RWPE1 (cell line): ENCODE data around the gene INTS11.

Experiments used
- CTCF ChIA-PET: fragments of 350-600 bp; sonication (Branson Sonifier 250); formaldehyde crosslinking; extraction: SDS; loops from one replicate; lab custom pipeline; 2021; lab: Yijun Ruan, JAX
- POLR2A ChIA-PET: fragments of 400-600 bp; formaldehyde crosslinking; extraction: SDS; loops from one replicate; lab custom pipeline; 2020; ENCODE audit warnings: antibody characterized with exemption; ENCODE audit not compliant: low non-redundant PET; lab: Yijun Ruan, JAX
- DNase-seq: peaks from one replicate; pipeline ENCODE4 v3.0.0; 2012; ENCODE audit warnings: low spot score
- H3K27ac ChIP-seq: fragments of 450-650 bp; 2 replicates; pipeline ENCODE4 v1.5.1; 2017
- CTCF ChIP-seq: fragments of 450-650 bp; conservative IDR thresholded peaks from 2 replicates; pipeline ENCODE4 v1.5.1; 2017; ENCODE audit warnings: low read depth, mild to moderate bottlenecking

INTS11 gene

GRCh38 chr1:1331068-1331965 is 6.9 kb upstream of the INTS11 start, which contains the start of gene TAS1R3:
TAS1R3 (plus strand) TSS chr1:1331280; CDS start chr1:1331346, 66 bp downstream.
- ChIA-PET POLR2A (no interaction called here), CTCF (interaction anchor here (0.6 to 0.7 kb wide), 2 partner anchors 67 to 166 kb away, joined by 3 to 6 read pairs; no protein-coding TSS in a partner anchor)
- peak within 1 kb of the TSS; percentile 89 for H3K27ac ChIP-seq
- no peak for DNase-seq
- TF ChIP-seq CTCF, result no peak

DNA sequence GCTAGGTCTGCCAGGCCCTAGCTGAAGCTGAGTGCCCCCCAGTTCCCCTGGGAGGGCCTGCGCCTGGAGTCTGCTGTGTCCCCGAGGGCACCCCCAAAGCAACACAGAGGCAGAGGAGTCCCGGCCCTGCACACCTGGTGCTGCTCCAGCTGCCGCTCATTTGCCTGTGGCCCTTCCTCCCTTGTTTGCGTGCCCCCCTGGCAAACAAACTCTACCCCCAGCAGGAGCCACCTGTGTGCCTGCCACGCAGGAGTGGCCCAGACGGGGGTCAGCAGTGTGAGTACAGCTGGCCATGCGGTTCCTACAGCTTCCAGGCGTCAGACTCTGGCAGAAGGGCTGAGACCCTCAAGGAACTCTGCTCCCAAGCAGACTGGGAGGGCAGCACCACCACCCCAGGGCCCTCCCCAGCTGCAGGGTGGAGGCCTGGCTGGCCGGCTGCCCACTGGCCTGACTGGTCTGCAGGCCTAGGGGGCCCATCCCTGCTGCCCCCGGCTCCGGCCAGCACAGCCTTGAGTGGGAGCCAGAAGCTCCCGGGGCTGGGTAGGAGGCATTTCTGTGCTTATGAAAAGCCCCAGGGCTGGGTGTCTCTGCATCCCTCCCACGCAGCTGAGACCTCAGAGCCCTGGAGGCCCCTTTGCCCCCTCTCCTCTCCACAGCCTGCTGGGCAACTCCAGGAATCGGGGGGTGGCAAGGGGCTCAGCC is 6.1 kb upstream of the INTS11 start:
- H3K27ac ChIP-seq, result peak overlapping the region; percentile 89
- no peak for TF ChIP-seq CTCF
- CTCF ChIA-PET, result interaction anchor here (0.6 to 0.7 kb wide), 3 partner anchors 18 to 167 kb away, joined by 3 to 6 read pairs (median 3); no protein-coding TSS in a partner anchor
- POLR2A ChIA-PET, result no interaction called here
- DNase-seq, result no peak

DNA sequence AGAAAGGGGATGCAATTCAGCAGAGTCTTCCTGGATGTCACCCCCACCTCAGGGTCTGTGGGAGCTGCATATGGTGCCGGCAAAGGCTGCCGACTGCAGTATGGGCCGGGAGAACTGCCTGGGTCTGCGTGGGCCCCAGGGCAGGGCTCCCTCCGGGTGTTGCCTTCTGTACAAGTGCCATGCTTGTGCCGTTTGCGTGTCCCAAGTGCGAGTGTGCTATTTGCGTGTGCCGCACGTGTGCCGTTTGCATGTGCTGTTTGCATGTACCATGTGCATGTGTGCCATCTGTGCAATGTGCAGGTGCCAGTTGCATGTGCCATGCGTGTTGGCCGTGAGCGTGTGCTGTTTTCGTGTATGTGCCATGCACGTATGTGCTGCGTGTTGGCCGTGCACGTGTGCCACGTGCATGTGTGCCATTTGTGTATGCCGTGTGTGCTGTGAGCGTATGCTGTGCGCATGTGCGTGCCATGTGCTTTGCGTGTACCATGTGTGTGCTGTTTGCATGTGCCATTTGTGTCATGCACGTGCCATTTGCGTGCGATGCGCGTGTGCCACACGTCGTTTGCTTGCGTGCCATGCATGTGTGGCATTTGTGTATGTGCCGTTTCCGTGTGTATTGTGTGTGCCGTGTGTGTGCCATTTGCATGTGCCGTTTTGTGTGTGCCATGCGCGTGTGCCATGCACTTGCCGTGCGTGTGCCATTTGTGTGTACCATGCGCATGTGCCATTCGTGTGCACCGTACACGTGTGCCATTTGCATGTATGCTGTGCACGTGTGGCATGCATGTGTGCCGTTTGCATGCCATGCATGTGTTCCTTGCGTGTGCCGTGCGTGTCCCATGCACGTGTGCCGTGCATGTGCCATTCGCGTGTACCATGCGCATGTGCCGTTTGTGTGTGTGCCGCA is 5.1 kb upstream of the INTS11 start:
- TF ChIP-seq CTCF, result no peak
- CTCF ChIA-PET, result no interaction called here
- DNase-seq, result no peak
- peak overlapping the region; percentile 89 for H3K27ac ChIP-seq
- POLR2A ChIA-PET, result no interaction called here

DNA sequence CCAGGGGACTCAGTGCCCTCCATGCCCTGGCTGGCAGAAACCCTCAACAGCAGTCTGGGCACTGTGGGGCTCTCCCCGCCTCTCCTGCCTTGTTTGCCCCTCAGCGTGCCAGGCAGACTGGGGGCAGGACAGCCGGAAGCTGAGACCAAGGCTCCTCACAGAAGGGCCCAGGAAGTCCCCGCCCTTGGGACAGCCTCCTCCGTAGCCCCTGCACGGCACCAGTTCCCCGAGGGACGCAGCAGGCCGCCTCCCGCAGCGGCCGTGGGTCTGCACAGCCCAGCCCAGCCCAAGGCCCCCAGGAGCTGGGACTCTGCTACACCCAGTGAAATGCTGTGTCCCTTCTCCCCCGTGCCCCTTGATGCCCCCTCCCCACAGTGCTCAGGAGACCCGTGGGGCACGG is 3.8 kb upstream of the INTS11 start:
- CTCF ChIA-PET, result no interaction called here
- POLR2A ChIA-PET, result no interaction called here
- peak overlapping the region; percentile 89 for H3K27ac ChIP-seq
- TF ChIP-seq CTCF, result no peak
- DNase-seq, result no peak

DNA sequence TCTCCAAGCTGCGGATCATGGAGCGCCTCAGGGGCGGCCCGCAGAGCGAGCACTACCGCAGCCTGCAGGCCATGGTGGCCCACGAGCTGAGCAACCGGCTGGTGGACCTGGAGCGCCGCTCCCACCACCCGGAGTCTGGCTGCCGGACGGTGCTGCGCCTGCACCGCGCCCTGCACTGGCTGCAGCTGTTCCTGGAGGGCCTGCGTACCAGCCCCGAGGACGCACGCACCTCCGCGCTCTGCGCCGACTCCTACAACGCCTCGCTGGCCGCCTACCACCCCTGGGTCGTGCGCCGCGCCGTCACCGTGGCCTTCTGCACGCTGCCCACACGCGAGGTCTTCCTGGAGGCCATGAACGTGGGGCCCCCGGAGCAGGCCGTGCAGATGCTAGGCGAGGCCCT is 2.8 kb upstream of the INTS11 start:
- CTCF ChIA-PET, result interaction anchor here (1.5 kb wide), 1 partner anchor 17 kb away, joined by 3 read pairs; no protein-coding TSS in a partner anchor

More for the DNA sequence above, 2.8 kb upstream of the INTS11 start:
- peak overlapping the region; percentile 89 for H3K27ac ChIP-seq
- TF ChIP-seq CTCF, result no peak
- DNase-seq, result no peak
- POLR2A ChIA-PET, result no interaction called here
